HCT116 (cell line): ENCODE measurements around the gene ZBTB38. TPM values are rescaled to one million over a fixed set of nuclear protein-coding genes. Genes with fewer than 3 reads are reported as not detected.

ENCODE experiments used
- ATAC-seq: fragments of 200-7000 bp; cut with Tn5 transposase; 2 replicates; pipeline ENCODE4 v1.9.1; 2020; ENCODE audit warnings: mild to moderate bottlenecking, moderate library complexity
- BruUV-seq: library from RNA; stranded (reverse); fragments of 400-500 nt; replicated peaks from 2 replicates; lab custom pipeline; 2021; lab: Mats Ljungman, UMichigan
- CTCF ChIA-PET: fragments of 300-600 bp; sonication (Branson Sonifier 250); formaldehyde crosslinking; loops from one replicate; lab custom pipeline; 2021; ENCODE audit warnings: antibody characterized with exemption; lab: Charles Lee
- POLR2A ChIA-PET: fragments of 300-600, 350-600 bp; sonication (Branson Sonifier 250); formaldehyde crosslinking; loops from one replicate; lab custom pipeline; 2021; ENCODE audit warnings: antibody characterized with exemption; lab: Charles Lee
- RAD21 ChIA-PET, 2 experiments: fragments of 300-600 bp; sonication (Branson Sonifier 250); formaldehyde crosslinking; loops; one replicate each; lab custom pipeline; 2023; ENCODE audit warnings: low total read pairs in 2 of 2; ENCODE audit not compliant: uncharacterized antibody in 2 of 2, unreplicated experiment in 2 of 2, low non-redundant PET in 1 of 2; lab: Charles Lee
- DNase-seq: peaks from one replicate; pipeline ENCODE4 v3.0.0-alpha.2; 2010; ENCODE audit warnings: low read depth, low spot score
- H2AFZ ChIP-seq: fragments of 200-600 bp; shearing (Covaris generic), sonication (generic); 2 replicates; pipeline ENCODE4 v1.6.1; 2017; ENCODE audit warnings: low read depth, mixed run types, mixed read lengths, antibody characterized with exemption, low read length; ENCODE audit not compliant: poor library complexity, severe bottlenecking
- H3K27ac ChIP-seq: 2 replicates; pipeline ENCODE4 v1.5.1; 2012; ENCODE audit warnings: low read depth, low read length
- H3K27me3 ChIP-seq: fragments of 200-600 bp; sonication (generic); 2 replicates; pipeline ENCODE4 v1.6.1; 2016; ENCODE audit warnings: mixed run types, low read length, mixed read lengths; ENCODE audit not compliant: insufficient read depth
- H3K36me3 ChIP-seq, 2 experiments: fragments of 200-500 bp in 1 of 2; fragments of 200-600 bp in 1 of 2; sonication (Bioruptor generic) in 1 of 2; sonication (generic) in 1 of 2; 2 replicates each; pipeline versions ENCODE4 v1.5.1 to v1.6.1; 2014 to 2016; ENCODE audit warnings: low read length in 2 of 2, inconsistent platforms in 1 of 2, mixed read lengths in 1 of 2, mixed run types in 1 of 2; ENCODE audit not compliant: insufficient read depth in 2 of 2, control insufficient read depth in 1 of 2
- H3K4me1 ChIP-seq, 2 experiments: fragments of 200-600 bp in 1 of 2; sonication (generic) in 1 of 2; 2 replicates each; pipeline versions ENCODE4 v1.5.1 to v1.6.1; 2012 to 2017; ENCODE audit warnings: low read length in 2 of 2, inconsistent platforms in 1 of 2, mild to moderate bottlenecking in 1 of 2, mixed read lengths in 1 of 2, mixed run types in 1 of 2, moderate library complexity in 1 of 2; ENCODE audit not compliant: insufficient read depth in 2 of 2, control insufficient read depth in 1 of 2
- H3K4me2 ChIP-seq: fragments of 200-600 bp; sonication (generic); 2 replicates; pipeline ENCODE4 v1.6.1; 2017; ENCODE audit warnings: mixed run types, low read length, mixed read lengths
- H3K4me3 ChIP-seq, 2 experiments: fragments of 200-600 bp in 1 of 2; sonication (generic) in 1 of 2; replicated peaks in 1 of 2; 2 replicates each; pipeline ENCODE4 v1.5.1; 2011 to 2016; ENCODE audit warnings: low read length in 2 of 2, control low read depth in 1 of 2, low read depth in 1 of 2, mild to moderate bottlenecking in 1 of 2, mixed read lengths in 1 of 2, mixed run types in 1 of 2
- H3K79me2 ChIP-seq: fragments of 200-600 bp; sonication (generic); 2 replicates; pipeline ENCODE4 v1.6.1; 2017; ENCODE audit warnings: mild to moderate bottlenecking, mixed run types, low read length, moderate library complexity, mixed read lengths; ENCODE audit not compliant: insufficient read depth
- H3K9ac ChIP-seq: fragments of 200-600 bp; sonication (generic); 2 replicates; pipeline ENCODE4 v1.6.1; 2016; ENCODE audit warnings: low read length, mixed read lengths
- H3K9me2 ChIP-seq: fragments of 200-600 bp; sonication (generic), shearing (Covaris generic); 2 replicates; pipeline ENCODE4 v1.6.1; 2017; ENCODE audit warnings: mixed run types, mild to moderate bottlenecking, moderate library complexity; ENCODE audit not compliant: insufficient read depth
- H3K9me3 ChIP-seq, 2 experiments: fragments of 200-500 bp in 1 of 2; fragments of 200-600 bp in 1 of 2; sonication (Bioruptor generic) in 1 of 2; sonication (generic) in 1 of 2; 2 replicates each; pipeline ENCODE4 v1.6.1; 2014 to 2017; ENCODE audit warnings: low read length in 2 of 2, mixed read lengths in 2 of 2, inconsistent platforms in 1 of 2, low read depth in 1 of 2, mild to moderate bottlenecking in 1 of 2, mixed run types in 1 of 2, moderate library complexity in 1 of 2; ENCODE audit not compliant: control insufficient read depth in 1 of 2, insufficient read depth in 1 of 2
- H4K20me1 ChIP-seq: fragments of 200-600 bp; sonication (generic), shearing (Covaris generic); 2 replicates; pipeline ENCODE4 v1.6.1; 2017; ENCODE audit warnings: mixed run types, mild to moderate bottlenecking, moderate library complexity; ENCODE audit not compliant: insufficient read depth
- ATF3 ChIP-seq: IDR thresholded peaks from 2 replicates; pipeline ENCODE4 v1.6.1; 2012
- CBX3 ChIP-seq: IDR thresholded peaks from 2 replicates; pipeline ENCODE4 v1.6.1; 2012; ENCODE audit warnings: low read depth
- CEBPB ChIP-seq: IDR thresholded peaks from 2 replicates; pipeline ENCODE4 v1.6.1; 2012; ENCODE audit warnings: low read depth
- CTCF ChIP-seq, 3 experiments: fragments of 200-600 bp in 1 of 3; sonication (generic) in 1 of 3; IDR thresholded peaks in 2 of 3; conservative IDR thresholded peaks in 1 of 3; 2 replicates each; pipeline ENCODE4 v1.5.1; 2012 to 2017; ENCODE audit warnings: low read depth in 2 of 3, low read length in 2 of 3, antibody characterized with exemption in 1 of 3, borderline replicate concordance in 1 of 3, control low read depth in 1 of 3, mild to moderate bottlenecking in 1 of 3, mixed read lengths in 1 of 3, mixed run types in 1 of 3, moderate library complexity in 1 of 3; ENCODE audit not compliant: insufficient read depth in 1 of 3
- EGR1 ChIP-seq: IDR thresholded peaks from 2 replicates; pipeline ENCODE4 v1.6.1; 2012; ENCODE audit warnings: low read depth
- EZH2 ChIP-seq: fragments of 200-600 bp; sonication (generic); IDR thresholded peaks from 2 replicates; pipeline ENCODE4 v1.6.1; 2017; ENCODE audit warnings: antibody characterized with exemption, mixed run types
- FOSL1 ChIP-seq: IDR thresholded peaks from 2 replicates; pipeline ENCODE4 v1.6.1; 2012; ENCODE audit warnings: low read depth
- JUND ChIP-seq: IDR thresholded peaks from 2 replicates; pipeline ENCODE4 v1.6.1; 2012
- POLR2A ChIP-seq: IDR thresholded peaks from 2 replicates; pipeline ENCODE4 v1.7.0; 2011; ENCODE audit warnings: borderline replicate concordance; ENCODE audit not compliant: insufficient read depth, insufficient read length; ENCODE audit errors: extremely low read depth
- RAD21 ChIP-seq: IDR thresholded peaks from 2 replicates; pipeline ENCODE4 v1.6.1; 2012; ENCODE audit warnings: low read depth, mild to moderate bottlenecking
- REST ChIP-seq: IDR thresholded peaks from 2 replicates; pipeline ENCODE4 v1.6.1; 2012; ENCODE audit warnings: low read depth
- SIN3A ChIP-seq: IDR thresholded peaks from 2 replicates; pipeline ENCODE4 v1.6.1; 2012; ENCODE audit warnings: low read depth
- SP1 ChIP-seq: IDR thresholded peaks from 2 replicates; pipeline ENCODE4 v1.6.1; 2012; ENCODE audit warnings: low read depth
- YY1 ChIP-seq: IDR thresholded peaks from 2 replicates; pipeline ENCODE4 v1.6.1; 2011; ENCODE audit warnings: low read length, low read depth, moderate library complexity, mild to moderate bottlenecking; ENCODE audit not compliant: insufficient replicate concordance; ENCODE audit errors: extremely low read depth
- ZFX ChIP-seq: fragments of 450-650 bp; IDR thresholded peaks from 2 replicates; pipeline ENCODE4 v1.6.1; 2017
- intact Hi-C: fragments of 100-400 bp; cut with micrococcal nuclease; formaldehyde crosslinking; loops from 2 replicates; pipeline ENCODE4 v1.10.0; 2022
- total RNA-seq: library from RNA; stranded (reverse); gene quantifications from one replicate; pipeline ENCODE4 v1.2.1, GENCODE V29; 2021; ENCODE audit not compliant: unreplicated experiment

The ZBTB38 gene
- total RNA-seq, 1 experiment from 2014 or later: 33.5 TPM

- ATAC-seq: no peak
- no peaks in the 10 kb centered on the region; a peak in 1 of 4 replicates for H3K36me3 ChIP-seq
- no TSS peak for BruUV-seq
- H3K9me3 ChIP-seq: no peaks in the 10 kb centered on the region
- ChIA-PET POLR2A (no interaction called here), CTCF (no interaction called here), RAD21 (no interaction called here)
- no peak overlapping the region for H3K27ac ChIP-seq
- H4K20me1 ChIP-seq: no peaks in the 10 kb centered on the region
- TF ChIP-seq RAD21: no peak
- TF ChIP-seq CBX3: no peak
- TF ChIP-seq REST: no peak
- no peak for TF ChIP-seq EGR1
- no peak for TF ChIP-seq SIN3A
- TF ChIP-seq POLR2A: no peak
- no peak for TF ChIP-seq CTCF (IDR thresholded peaks at IDR 0.05 in 2 of 3, conservative IDR thresholded peaks at IDR 0.05 in 1 of 3; ENCODE audit: borderline replicate concordance in 1 of 3, insufficient read depth in 1 of 3, low read depth in 2 of 3, low read length in 2 of 3)
- no peak for TF ChIP-seq JUND
- TF ChIP-seq ATF3: no peak
- no peak for TF ChIP-seq YY1
- TF ChIP-seq FOSL1: no peak
- TF ChIP-seq EZH2: no peak
- TF ChIP-seq ZFX: no peak
- TF ChIP-seq CEBPB: no peak
- TF ChIP-seq SP1: no peak
- DNase-seq: no peak
- no peaks in the 10 kb centered on the region for H3K79me2 ChIP-seq
- no peaks in the 10 kb centered on the region for H3K27me3 ChIP-seq
- no peaks in the 10 kb centered on the region for H3K9me2 ChIP-seq
- intact Hi-C loops: no loop called here
- H3K4me2 ChIP-seq: no peak overlapping the region
- H3K9ac ChIP-seq: no peak overlapping the region
- H3K4me1 ChIP-seq: no peaks in the 10 kb centered on the region
- H3K4me3 ChIP-seq: no peak overlapping the region
- H2AFZ ChIP-seq: no peak overlapping the region
Observed at GRCh38 chr3:141382571-141382970, 14.3 kb downstream of the ZBTB38 start.
